ENCODE data around the gene STON1. TPM values are rescaled to one million over a fixed set of nuclear protein-coding genes. Genes with fewer than 3 reads are reported as not detected.

STON1 gene
- total and polyA plus RNA-seq, 2 of the 4 experiments (the other 2 are of a cell fraction), result 4.0 to 5.7 TPM

DNA sequence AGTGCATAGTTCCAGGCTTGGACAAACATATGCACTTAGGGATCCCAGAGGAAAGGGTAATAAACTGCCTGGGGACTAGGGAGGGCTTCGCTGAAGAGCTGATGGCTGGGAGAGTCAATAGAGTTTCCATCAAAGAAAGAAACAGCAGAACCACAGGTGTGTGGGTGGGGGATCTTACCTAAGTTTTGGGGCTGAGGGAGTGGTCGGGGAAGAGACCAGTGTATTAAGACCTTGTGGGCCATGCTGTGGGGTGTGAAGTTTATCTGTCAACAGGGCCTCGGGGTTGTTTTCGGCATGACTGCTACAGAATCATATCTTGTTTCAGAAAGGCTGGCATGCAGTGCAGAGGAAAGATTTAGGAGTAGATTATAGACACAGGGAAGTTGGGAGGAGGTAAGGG, 56.5 kb downstream of the STON1 start:
- H2BK5ac ChIP-seq (ENCODE audit: low read depth, low read length, poor library complexity, severe bottlenecking), result no peak overlapping the region
- POLR2A ChIA-PET (ENCODE audit: unreplicated experiment), result no interaction called here
- no peak overlapping the region for H3K27ac ChIP-seq (ENCODE audit: insufficient read depth, low read length)
- DNase-seq (no peak), ATAC-seq (ENCODE audit: low read depth) (no peak)
- H3K23ac ChIP-seq (ENCODE audit: low read depth, low read length), result no peak overlapping the region
- no peaks in the 10 kb centered on the region for H3K9me1 ChIP-seq (ENCODE audit: insufficient read depth, low read length)
- no peak overlapping the region for H3K9ac ChIP-seq (ENCODE audit: low read depth, low read length)
- TF ChIP-seq RCOR1 (IDR thresholded peaks at IDR 0.05; ENCODE audit: insufficient replicate concordance, low read length), result no peak
- TF ChIP-seq POLR2A (IDR thresholded peaks at IDR 0.05; ENCODE audit: low read depth, low read length), result no peak
- no peak for TF ChIP-seq CEBPB (IDR thresholded peaks at IDR 0.05; ENCODE audit: low read depth, low read length)
- TF ChIP-seq USF2 (IDR thresholded peaks at IDR 0.05; ENCODE audit: low read depth, low read length), result no peak
- no peak for TF ChIP-seq MXI1 (IDR thresholded peaks at IDR 0.05; ENCODE audit: borderline replicate concordance, low read depth, low read length)
- TF ChIP-seq NFE2L2 (IDR thresholded peaks at IDR 0.05; ENCODE audit: low read depth, low read length), result no peak
- no peak for TF ChIP-seq MAFK (IDR thresholded peaks at IDR 0.05; ENCODE audit: low read depth, low read length)
- no peak for TF ChIP-seq RFX5 (IDR thresholded peaks at IDR 0.05; ENCODE audit: low read depth, low read length)
- no peak for TF ChIP-seq RAD21 (IDR thresholded peaks at IDR 0.05; ENCODE audit: low read length)
- TF ChIP-seq, protein P1, sequence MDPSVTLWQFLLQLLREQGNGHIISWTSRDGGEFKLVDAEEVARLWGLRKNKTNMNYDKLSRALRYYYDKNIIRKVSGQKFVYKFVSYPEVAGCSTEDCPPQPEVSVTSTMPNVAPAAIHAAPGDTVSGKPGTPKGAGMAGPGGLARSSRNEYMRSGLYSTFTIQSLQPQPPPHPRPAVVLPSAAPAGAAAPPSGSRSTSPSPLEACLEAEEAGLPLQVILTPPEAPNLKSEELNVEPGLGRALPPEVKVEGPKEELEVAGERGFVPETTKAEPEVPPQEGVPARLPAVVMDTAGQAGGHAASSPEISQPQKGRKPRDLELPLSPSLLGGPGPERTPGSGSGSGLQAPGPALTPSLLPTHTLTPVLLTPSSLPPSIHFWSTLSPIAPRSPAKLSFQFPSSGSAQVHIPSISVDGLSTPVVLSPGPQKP (IDR thresholded peaks at IDR 0.05; ENCODE audit: borderline replicate concordance, low read depth, low read length), result no peak
- no peak for TF ChIP-seq SMC3 (IDR thresholded peaks at IDR 0.05; ENCODE audit: low read depth, low read length)
- TF ChIP-seq, protein P2, sequence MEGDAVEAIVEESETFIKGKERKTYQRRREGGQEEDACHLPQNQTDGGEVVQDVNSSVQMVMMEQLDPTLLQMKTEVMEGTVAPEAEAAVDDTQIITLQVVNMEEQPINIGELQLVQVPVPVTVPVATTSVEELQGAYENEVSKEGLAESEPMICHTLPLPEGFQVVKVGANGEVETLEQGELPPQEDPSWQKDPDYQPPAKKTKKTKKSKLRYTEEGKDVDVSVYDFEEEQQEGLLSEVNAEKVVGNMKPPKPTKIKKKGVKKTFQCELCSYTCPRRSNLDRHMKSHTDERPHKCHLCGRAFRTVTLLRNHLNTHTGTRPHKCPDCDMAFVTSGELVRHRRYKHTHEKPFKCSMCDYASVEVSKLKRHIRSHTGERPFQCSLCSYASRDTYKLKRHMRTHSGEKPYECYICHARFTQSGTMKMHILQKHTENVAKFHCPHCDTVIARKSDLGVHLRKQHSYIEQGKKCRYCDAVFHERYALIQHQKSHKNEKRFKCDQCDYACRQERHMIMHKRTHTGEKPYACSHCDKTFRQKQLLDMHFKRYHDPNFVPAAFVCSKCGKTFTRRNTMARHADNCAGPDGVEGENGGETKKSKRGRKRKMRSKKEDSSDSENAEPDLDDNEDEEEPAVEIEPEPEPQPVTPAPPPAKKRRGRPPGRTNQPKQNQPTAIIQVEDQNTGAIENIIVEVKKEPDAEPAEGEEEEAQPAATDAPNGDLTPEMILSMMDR (conservative IDR thresholded peaks at IDR 0.05; ENCODE audit: low read depth, low read length), result no peak
- no peak for TF ChIP-seq MAZ (IDR thresholded peaks at IDR 0.05; ENCODE audit: borderline replicate concordance, low read depth, low read length)
- no peak for TF ChIP-seq FOS (IDR thresholded peaks at IDR 0.05; ENCODE audit: low read depth, low read length)
- TF ChIP-seq BHLHE40 (IDR thresholded peaks at IDR 0.05; ENCODE audit: low read depth, low read length), result no peak
- TF ChIP-seq CHD1 (IDR thresholded peaks at IDR 0.05; ENCODE audit: low read depth, low read length), result no peak
- intact Hi-C loops (cut with micrococcal nuclease), result loop anchor here (5.0 kb wide), 1 partner anchor 54 kb away; the partner anchor contains the start of gene STON1
- no peak overlapping the region for H3K14ac ChIP-seq (replicated peaks; ENCODE audit: low read depth, low read length)
- in situ Hi-C loops (cut with MboI; ENCODE audit: low sequenced_read_pairs), result loop anchor here (10.0 kb wide), 1 partner anchor 122 kb away; no protein-coding TSS in a partner anchor
- no peak overlapping the region for H2AK9ac ChIP-seq (replicated peaks; ENCODE audit: low read depth, low read length, poor library complexity)
- H3K4me3 ChIP-seq (ENCODE audit: insufficient read depth, low read depth, low read length), result no peak overlapping the region
- no peak overlapping the region for H4K5ac ChIP-seq (ENCODE audit: low read depth, low read length)
- H3K4ac ChIP-seq (ENCODE audit: low read depth, low read length), result no peak overlapping the region
- no peak overlapping the region for H3K4me2 ChIP-seq (ENCODE audit: low read depth, low read length)
- no peaks in the 10 kb centered on the region for H4K20me1 ChIP-seq (ENCODE audit: insufficient read depth, low read length)
- H2AK5ac ChIP-seq (ENCODE audit: low read depth, low read length), result no peak overlapping the region
- H3K18ac ChIP-seq (ENCODE audit: low read depth, low read length), result no peak overlapping the region
- no peak overlapping the region for H3K56ac ChIP-seq (ENCODE audit: extremely low read depth, insufficient read depth, low read length)
- H3K79me1 ChIP-seq (ENCODE audit: low read depth in 1 of 2, low read length in 2 of 2), result no peaks in the 10 kb centered on the region; a peak in 1 of 4 replicates
- no peak overlapping the region for H2BK120ac ChIP-seq (ENCODE audit: low read depth, low read length)
- H4K8ac ChIP-seq (ENCODE audit: low read depth in 2 of 2, low read length in 2 of 2), result no peak overlapping the region
- H3K9me3 ChIP-seq (ENCODE audit: control insufficient read depth, insufficient read depth, low read length), result no peaks in the 10 kb centered on the region
- H3K4me1 ChIP-seq (ENCODE audit: control insufficient read depth, insufficient read depth, low read length), result peaks cover 2% of the 10 kb centered on the region
- H2AFZ ChIP-seq (replicated peaks; ENCODE audit: low read length, poor library complexity), result no peak overlapping the region
- dilution Hi-C loops (cut with HindIII; ENCODE audit: low sequenced_read_pairs, unreplicated experiment), result no loop called here
- 75% methylated on average over 1 of the region's 4 CpGs; no CpG with 5 or more reads in 1 of the 2 experiments for WGBS, 2 experiments (ENCODE audit: extremely low coverage in 2 of 2, insufficient read length in 1 of 2)
- H4K91ac ChIP-seq (ENCODE audit: insufficient read depth, low read depth, low read length), result no peak overlapping the region
- BruUV-seq (replicated peaks), result no TSS peak
- no peak overlapping the region for H2BK20ac ChIP-seq (ENCODE audit: low read depth, low read length)
- H3K27me3 ChIP-seq (ENCODE audit: control insufficient read depth, insufficient read depth, low read length), result no peaks in the 10 kb centered on the region
- peaks cover 5% of the 10 kb centered on the region for H3K36me3 ChIP-seq (ENCODE audit: control insufficient read depth, insufficient read depth, low read length)
- no peak overlapping the region for H2BK15ac ChIP-seq (ENCODE audit: low read depth, low read length)
- CTCF ChIA-PET, result interaction anchor here (0.6 kb wide), 1 partner anchor 1847 kb away, joined by 3 read pairs; no protein-coding TSS in a partner anchor
